ENCODE data around the gene CDKN1B.
A peak's percentile ranks its signal among the peaks of the same experiment; 100 is the strongest.

CDKN1B gene

DNA sequence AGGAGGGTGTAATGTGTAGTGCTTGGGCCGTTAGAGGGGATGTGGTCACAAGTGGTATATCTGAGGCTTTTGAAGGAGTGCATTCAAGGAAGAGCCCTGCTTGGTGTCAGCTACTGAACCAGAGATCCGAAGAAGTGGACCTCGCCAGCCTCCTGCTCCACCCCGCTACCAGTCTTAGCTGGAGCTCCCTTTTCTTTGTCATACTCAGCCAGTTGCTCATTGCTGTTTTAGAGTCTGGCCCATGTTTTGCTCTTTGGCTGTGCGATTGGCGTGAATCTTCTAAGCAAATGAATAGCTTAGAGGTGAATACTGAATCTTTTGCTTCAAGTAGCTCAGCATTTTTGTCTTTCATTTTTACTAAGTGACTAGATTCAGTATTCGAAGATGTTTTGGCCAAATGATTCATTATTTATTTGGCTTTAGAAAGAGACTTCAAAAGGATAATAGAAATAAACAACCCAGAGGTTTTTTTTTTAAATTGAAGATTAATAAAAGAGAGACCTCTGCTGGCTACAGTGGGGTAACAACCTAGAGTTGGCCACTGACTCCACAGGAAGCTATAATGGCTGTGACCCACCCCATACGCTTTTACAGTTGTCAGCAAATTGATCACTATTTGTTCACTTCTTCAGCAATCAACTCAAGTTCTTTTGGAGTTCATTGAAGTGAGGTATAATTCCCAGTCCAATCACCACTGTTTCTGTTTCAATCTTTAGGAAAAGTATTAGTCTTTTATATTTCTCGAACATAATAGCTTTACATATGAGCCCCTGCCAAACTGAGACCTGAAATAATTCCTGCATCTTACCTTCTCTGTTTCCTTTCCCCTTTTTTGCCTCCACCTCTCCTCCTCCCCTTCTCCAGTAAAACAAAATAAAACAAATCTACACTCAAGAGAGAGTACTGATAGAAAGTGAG, 19.9 kb downstream of the CDKN1B start:
- TF ChIP-seq CREB1 (IDR thresholded peaks at IDR 0.05; ENCODE audit: low read depth) (no peak), ZBTB7A (IDR thresholded peaks at IDR 0.05; ENCODE audit: low read depth) (no peak), FOXM1 (IDR thresholded peaks at IDR 0.05; ENCODE audit: borderline replicate concordance, low read depth) (no peak), TEAD4 (IDR thresholded peaks at IDR 0.05) (no peak), EGR1 (IDR thresholded peaks at IDR 0.05) (no peak), RAD21 (IDR thresholded peaks at IDR 0.05; ENCODE audit: low read depth) (peak; percentile 47)
- TF ChIP-seq, protein P1, sequence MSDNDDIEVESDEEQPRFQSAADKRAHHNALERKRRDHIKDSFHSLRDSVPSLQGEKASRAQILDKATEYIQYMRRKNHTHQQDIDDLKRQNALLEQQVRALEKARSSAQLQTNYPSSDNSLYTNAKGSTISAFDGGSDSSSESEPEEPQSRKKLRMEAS (IDR thresholded peaks at IDR 0.05): no peak

DNA sequence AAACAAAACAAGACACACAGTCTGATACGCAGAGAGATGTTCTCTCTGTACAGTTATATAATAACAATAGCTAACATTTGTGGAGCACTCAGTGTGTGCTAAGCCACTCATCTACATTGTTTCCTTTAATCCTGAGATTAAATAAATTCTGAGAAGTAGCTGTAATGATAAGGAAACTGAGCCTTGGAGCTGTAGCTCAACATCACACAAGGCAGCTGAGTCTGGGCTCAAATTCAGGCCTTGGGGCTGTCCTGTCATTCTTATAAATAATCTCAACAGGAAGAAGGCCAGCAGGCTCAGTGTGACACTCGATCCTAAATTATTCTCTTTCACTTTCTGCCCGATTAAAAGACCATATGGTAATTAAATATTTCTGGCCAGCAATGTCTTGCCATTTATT, 24.5 kb downstream of the CDKN1B start:
- TF ChIP-seq EP300 (IDR thresholded peaks at IDR 0.05; ENCODE audit: borderline replicate concordance): no peak
- no peak for TF ChIP-seq CEBPB (IDR thresholded peaks at IDR 0.05)

DNA sequence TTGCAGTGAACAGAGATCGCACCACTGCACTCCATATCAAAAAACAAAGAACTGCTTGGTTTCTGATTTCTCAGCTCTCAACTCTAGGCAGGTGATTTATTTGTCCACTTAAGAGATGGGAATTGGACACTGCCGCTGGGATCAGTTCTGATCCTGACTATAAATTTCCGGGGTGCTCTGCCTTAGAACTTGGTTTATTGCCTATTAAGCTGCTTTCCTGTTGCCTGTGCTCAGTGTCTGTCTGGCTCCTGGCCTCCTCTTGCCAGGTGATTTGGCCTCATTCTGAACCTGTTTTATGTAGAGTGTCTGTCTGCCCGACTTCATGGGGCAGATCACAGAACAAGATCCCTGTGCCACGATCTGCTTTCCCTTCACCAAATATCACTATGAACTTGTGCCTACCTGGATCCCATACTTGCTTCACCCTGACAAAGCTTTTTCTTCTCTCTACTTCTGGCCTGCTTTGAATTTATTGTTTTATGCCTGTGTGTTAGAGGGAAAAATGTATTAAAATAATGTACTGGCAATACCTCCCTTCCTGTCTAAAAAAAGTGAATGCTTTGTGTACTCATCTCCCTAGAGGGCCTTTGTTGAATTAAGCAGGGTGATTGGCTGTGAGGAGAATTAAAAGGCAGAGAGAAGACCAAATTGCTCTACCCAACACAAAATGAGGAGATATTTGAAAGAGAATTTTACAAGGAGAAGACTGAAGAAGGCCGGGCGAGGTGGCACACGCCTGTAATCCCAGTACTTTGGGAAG, 27.6 kb downstream of the CDKN1B start:
- no peak for TF ChIP-seq CREB1 (IDR thresholded peaks at IDR 0.05; ENCODE audit: low read depth)
- TF ChIP-seq EGR1 (IDR thresholded peaks at IDR 0.05): no peak
- TF ChIP-seq CEBPB (IDR thresholded peaks at IDR 0.05): no peak
- TF ChIP-seq YY1 (IDR thresholded peaks at IDR 0.05; ENCODE audit: low read depth): no peak

DNA sequence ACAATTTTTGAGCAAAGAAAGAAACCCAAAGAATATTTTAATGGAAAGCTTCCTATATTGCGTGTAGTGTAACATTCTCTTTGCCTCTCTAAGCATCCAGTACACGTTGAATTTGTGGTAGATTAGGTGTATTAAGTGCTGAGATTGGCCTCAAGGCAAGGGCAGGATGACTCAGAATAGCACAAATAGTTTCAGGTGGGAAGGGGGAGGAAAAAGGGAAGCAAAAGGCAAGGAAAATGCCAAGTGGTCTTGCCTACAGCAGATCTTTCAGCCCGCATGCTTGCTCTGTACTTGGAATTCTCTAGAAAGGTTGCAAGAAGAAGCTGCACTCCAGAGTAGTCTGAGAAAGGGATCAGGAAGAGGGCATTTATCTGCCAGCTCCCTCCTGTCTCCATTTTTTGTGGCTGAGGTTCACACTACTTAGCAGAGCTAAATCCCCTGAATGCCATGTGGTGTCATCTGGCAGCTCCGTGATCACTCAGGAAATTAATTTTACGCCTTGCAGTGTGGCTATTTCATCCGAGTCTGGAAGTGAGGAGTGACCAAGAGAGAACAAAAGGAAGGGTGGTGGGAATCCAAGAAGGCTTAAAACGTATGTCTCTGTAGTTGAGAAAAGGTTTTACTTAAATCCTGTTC, 28.5 kb downstream of the CDKN1B start:
- TF ChIP-seq, protein P1 (IDR thresholded peaks at IDR 0.05): no peak
- TF ChIP-seq NFIC (IDR thresholded peaks at IDR 0.05): no peak

DNA sequence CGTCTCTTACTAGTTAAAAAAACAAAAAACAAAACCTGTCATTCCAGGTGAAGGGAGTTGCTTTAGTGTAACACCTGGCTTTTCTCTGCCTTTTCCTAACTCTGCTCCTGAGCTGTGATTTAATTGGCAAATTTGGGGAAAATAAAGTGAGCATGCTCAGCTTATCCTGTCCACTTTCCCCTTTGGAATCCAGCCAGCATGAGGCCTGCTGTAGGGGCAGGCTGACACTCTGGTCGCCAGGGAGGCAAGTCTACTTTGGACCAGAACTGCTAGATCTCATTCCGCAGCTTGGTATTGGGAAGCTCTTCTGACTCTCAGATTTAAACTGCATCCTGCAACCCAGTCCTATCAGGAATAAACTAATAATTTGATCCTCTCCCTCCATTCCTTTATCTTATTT, 30.1 kb downstream of the CDKN1B start:
- TF ChIP-seq TAF1 (IDR thresholded peaks at IDR 0.05; ENCODE audit: low read depth): no peak
- TF ChIP-seq, protein P2, sequence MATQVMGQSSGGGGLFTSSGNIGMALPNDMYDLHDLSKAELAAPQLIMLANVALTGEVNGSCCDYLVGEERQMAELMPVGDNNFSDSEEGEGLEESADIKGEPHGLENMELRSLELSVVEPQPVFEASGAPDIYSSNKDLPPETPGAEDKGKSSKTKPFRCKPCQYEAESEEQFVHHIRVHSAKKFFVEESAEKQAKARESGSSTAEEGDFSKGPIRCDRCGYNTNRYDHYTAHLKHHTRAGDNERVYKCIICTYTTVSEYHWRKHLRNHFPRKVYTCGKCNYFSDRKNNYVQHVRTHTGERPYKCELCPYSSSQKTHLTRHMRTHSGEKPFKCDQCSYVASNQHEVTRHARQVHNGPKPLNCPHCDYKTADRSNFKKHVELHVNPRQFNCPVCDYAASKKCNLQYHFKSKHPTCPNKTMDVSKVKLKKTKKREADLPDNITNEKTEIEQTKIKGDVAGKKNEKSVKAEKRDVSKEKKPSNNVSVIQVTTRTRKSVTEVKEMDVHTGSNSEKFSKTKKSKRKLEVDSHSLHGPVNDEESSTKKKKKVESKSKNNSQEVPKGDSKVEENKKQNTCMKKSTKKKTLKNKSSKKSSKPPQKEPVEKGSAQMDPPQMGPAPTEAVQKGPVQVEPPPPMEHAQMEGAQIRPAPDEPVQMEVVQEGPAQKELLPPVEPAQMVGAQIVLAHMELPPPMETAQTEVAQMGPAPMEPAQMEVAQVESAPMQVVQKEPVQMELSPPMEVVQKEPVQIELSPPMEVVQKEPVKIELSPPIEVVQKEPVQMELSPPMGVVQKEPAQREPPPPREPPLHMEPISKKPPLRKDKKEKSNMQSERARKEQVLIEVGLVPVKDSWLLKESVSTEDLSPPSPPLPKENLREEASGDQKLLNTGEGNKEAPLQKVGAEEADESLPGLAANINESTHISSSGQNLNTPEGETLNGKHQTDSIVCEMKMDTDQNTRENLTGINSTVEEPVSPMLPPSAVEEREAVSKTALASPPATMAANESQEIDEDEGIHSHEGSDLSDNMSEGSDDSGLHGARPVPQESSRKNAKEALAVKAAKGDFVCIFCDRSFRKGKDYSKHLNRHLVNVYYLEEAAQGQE (IDR thresholded peaks at IDR 0.05; ENCODE audit: low read depth): no peak
- TF ChIP-seq FOXM1 (IDR thresholded peaks at IDR 0.05; ENCODE audit: borderline replicate concordance, low read depth): no peak
- no peak for TF ChIP-seq NFIC (IDR thresholded peaks at IDR 0.05)
- TF ChIP-seq CEBPB (IDR thresholded peaks at IDR 0.05): no peak
- TF ChIP-seq YY1 (IDR thresholded peaks at IDR 0.05; ENCODE audit: low read depth): no peak
- TF ChIP-seq, protein P1 (IDR thresholded peaks at IDR 0.05): no peak

DNA sequence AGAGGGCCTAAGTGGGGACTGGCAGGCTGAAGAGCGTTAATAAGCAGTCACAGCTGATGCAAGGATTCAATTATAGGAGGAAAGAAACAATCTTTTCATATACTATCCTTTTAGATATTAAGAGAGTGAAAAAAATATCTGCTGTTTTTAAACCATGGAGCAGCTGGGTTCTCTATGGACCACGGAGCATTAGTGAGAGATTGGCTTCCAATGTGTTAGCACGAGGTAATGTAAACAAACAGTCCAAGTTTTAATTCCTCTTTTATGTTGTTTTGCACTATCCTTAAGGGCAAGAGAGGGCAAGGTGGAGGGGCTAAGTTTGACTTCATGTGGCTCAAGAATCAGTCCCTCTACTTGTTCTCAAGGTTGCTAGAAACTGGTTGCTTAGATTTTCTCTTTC, 30.9 kb downstream of the CDKN1B start:
- TF ChIP-seq EGR1 (IDR thresholded peaks at IDR 0.05): no peak
- TF ChIP-seq, protein P3, sequence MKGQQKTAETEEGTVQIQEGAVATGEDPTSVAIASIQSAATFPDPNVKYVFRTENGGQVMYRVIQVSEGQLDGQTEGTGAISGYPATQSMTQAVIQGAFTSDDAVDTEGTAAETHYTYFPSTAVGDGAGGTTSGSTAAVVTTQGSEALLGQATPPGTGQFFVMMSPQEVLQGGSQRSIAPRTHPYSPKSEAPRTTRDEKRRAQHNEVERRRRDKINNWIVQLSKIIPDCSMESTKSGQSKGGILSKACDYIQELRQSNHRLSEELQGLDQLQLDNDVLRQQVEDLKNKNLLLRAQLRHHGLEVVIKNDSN (IDR thresholded peaks at IDR 0.05): no peak
- TF ChIP-seq NFIC (IDR thresholded peaks at IDR 0.05): no peak
- TF ChIP-seq FOXM1 (IDR thresholded peaks at IDR 0.05; ENCODE audit: borderline replicate concordance, low read depth): no peak
- no peak for TF ChIP-seq RAD21 (IDR thresholded peaks at IDR 0.05; ENCODE audit: low read depth)
- TF ChIP-seq, protein P2 (IDR thresholded peaks at IDR 0.05; ENCODE audit: low read depth): no peak

DNA sequence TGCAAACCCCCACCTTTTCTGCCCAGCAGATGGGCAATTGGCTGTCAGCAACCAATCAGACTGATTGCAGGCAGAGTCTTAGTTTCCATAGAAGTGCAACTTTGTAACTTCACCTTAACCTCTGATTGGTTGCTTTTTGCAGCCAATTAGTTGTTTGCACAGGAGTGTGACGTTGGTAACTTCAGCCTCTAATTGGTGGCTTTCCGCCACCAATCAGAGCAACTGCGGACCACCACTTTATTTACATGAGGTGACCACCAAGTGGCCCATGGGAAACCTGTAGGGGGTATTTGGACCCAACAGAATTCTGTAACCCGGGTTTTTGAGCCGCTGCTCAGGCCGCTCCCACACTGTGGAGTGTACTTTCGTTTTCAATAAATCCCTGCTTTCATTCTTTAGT, 32.3 kb downstream of the CDKN1B start:
- TF ChIP-seq YY1 (IDR thresholded peaks at IDR 0.05; ENCODE audit: low read depth) (no peak), ZBTB7A (IDR thresholded peaks at IDR 0.05; ENCODE audit: low read depth) (no peak), RAD21 (IDR thresholded peaks at IDR 0.05; ENCODE audit: low read depth) (no peak), EP300 (IDR thresholded peaks at IDR 0.05; ENCODE audit: borderline replicate concordance) (no peak), CEBPB (IDR thresholded peaks at IDR 0.05) (no peak), TEAD4 (IDR thresholded peaks at IDR 0.05) (no peak), CREB1 (IDR thresholded peaks at IDR 0.05; ENCODE audit: low read depth) (no peak), NFIC (IDR thresholded peaks at IDR 0.05) (no peak), FOXM1 (IDR thresholded peaks at IDR 0.05; ENCODE audit: borderline replicate concordance, low read depth) (no peak)
- TF ChIP-seq, protein P2 (IDR thresholded peaks at IDR 0.05; ENCODE audit: low read depth): no peak
- TF ChIP-seq, protein P1 (IDR thresholded peaks at IDR 0.05): no peak
